ENCODE measurements around the gene FBRSL1. TPM values are rescaled to one million over a fixed set of nuclear protein-coding genes. Genes with fewer than 3 reads are reported as not detected.

FBRSL1 gene
- total RNA-seq, 1 experiment from 2014 or later = 96.1 TPM

DNA sequence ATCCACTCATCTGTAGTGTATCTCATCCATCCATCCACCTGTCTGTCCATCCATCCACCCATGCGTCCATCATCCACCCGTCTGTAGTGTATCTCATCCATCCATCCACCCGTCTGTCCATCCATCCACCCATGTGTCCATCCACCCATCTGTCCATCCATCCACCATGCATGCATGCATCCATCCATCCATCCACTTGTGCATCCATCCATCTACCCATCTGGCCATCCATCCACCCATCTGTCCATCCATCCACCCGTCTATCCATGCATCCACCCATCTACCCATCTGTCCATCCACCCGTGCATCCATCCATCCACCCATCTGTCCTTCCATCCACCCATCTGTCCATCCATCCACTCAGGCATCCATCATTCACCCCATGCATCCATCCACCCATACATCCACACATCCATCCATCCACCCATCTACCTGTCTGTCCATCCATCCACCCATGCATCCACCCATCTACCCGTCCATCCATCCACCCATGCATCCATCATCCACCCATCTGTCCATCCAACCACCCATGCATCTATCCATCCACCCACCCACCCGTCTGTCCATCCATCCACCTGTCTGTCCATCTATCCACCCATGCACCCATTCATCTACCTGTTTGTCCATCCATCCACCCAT is 28.5 kb downstream of the FBRSL1 start:
- no peak for DNase-seq
- no peaks in the 10 kb centered on the region for H3K27me3 ChIP-seq (replicated peaks; ENCODE audit: control insufficient read depth, insufficient read depth, low read length)
- Mint-ChIP-seq H3K9me3 (ENCODE audit: unreplicated experiment) (peaks cover 17% of the 10 kb centered on the region), H3K36me3 (ENCODE audit: insufficient read depth, unreplicated experiment) (peaks cover 19% of the 10 kb centered on the region), H3K4me1 (ENCODE audit: low read depth, unreplicated experiment) (peaks cover 11% of the 10 kb centered on the region), H3K4me3 (ENCODE audit: unreplicated experiment) (no peak overlapping the region), H3K27ac (ENCODE audit: unreplicated experiment) (no peak overlapping the region), H3K27me3 (ENCODE audit: insufficient read depth, unreplicated experiment) (no peaks in the 10 kb centered on the region)
- H3K36me3 ChIP-seq (ENCODE audit: control insufficient read depth, insufficient read depth, low read length) = no peaks in the 10 kb centered on the region; the same call in 1 of the 2 replicates
- peaks cover 16% of the 10 kb centered on the region for H3K4me1 ChIP-seq
- CTCF ChIA-PET = no interaction called here
- H3K9me3 ChIP-seq = peaks cover 7% of the 10 kb centered on the region; the same call in 1 of the 2 replicates
- BruUV-seq (replicated peaks) = no TSS peak
- POLR2A ChIA-PET = no interaction called here
- no peak overlapping the region for H3K4me3 ChIP-seq (ENCODE audit: low read depth, low read length)
- TF ChIP-seq, protein P1, sequence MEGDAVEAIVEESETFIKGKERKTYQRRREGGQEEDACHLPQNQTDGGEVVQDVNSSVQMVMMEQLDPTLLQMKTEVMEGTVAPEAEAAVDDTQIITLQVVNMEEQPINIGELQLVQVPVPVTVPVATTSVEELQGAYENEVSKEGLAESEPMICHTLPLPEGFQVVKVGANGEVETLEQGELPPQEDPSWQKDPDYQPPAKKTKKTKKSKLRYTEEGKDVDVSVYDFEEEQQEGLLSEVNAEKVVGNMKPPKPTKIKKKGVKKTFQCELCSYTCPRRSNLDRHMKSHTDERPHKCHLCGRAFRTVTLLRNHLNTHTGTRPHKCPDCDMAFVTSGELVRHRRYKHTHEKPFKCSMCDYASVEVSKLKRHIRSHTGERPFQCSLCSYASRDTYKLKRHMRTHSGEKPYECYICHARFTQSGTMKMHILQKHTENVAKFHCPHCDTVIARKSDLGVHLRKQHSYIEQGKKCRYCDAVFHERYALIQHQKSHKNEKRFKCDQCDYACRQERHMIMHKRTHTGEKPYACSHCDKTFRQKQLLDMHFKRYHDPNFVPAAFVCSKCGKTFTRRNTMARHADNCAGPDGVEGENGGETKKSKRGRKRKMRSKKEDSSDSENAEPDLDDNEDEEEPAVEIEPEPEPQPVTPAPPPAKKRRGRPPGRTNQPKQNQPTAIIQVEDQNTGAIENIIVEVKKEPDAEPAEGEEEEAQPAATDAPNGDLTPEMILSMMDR (IDR thresholded peaks at IDR 0.05; ENCODE audit: insufficient read depth in 1 of 2, low read depth in 1 of 2, low read length in 1 of 2, severe bottlenecking in 1 of 2, unreplicated experiment in 1 of 2) = no peak
- intact Hi-C loops (cut with micrococcal nuclease; ENCODE audit: unreplicated experiment) = no loop called here

DNA sequence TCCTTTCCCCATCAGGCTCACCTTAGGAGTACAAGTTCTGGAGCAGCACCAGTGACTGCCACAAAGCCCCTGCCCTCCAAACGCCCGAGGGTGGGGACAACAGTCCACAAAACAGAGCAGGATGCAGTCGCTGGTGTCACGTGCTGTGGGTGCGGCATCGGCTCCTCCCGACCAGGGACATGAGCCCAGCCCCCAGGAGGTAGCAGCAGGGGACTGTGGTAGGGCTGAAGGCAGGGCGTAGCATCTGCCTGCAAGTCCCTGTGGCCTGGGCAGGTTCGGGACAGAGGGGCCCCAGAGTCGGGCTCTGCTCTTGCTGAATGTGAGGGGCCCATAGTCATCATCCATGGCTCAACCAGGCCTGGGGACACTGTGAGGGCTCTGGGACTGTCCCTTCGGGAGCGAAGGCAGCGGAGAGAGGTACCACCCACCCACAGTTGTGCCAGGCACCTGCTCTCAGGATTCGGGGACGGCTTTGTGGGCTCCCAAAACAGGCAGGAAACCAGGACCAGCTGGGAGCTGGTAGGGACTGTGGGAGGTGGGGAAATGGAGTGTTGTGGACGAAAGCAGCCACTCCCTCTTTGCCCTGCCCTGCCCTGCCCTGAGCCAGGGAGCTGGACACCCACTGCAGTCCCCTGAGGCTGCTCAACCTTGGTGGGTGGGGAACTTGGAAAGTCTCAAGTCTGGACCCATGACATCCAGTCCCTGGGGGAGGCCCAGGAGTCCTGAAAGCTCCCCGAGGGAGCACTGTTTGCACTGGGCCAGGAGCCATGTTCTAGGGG is 30.7 kb downstream of the FBRSL1 start:
- Mint-ChIP-seq H3K36me3 (ENCODE audit: insufficient read depth, unreplicated experiment) (peaks cover 23% of the 10 kb centered on the region), H3K4me1 (ENCODE audit: low read depth, unreplicated experiment) (peaks cover 16% of the 10 kb centered on the region), H3K27ac (ENCODE audit: unreplicated experiment) (no peak overlapping the region), H3K4me3 (ENCODE audit: unreplicated experiment) (no peak overlapping the region), H3K27me3 (ENCODE audit: insufficient read depth, unreplicated experiment) (no peaks in the 10 kb centered on the region), H3K9me3 (ENCODE audit: unreplicated experiment) (peaks cover 17% of the 10 kb centered on the region)
- no peak for DNase-seq
- H3K27me3 ChIP-seq (replicated peaks; ENCODE audit: control insufficient read depth, insufficient read depth, low read length) = no peaks in the 10 kb centered on the region
- POLR2A ChIA-PET = no interaction called here
- peaks cover 28% of the 10 kb centered on the region for H3K4me1 ChIP-seq
- CTCF ChIA-PET = interaction anchor here (0.8 kb wide), 1 partner anchor 107 kb away, joined by 4 read pairs; no protein-coding TSS in a partner anchor
- TF ChIP-seq, protein P1 (IDR thresholded peaks at IDR 0.05; ENCODE audit: insufficient read depth in 1 of 2, low read depth in 1 of 2, low read length in 1 of 2, severe bottlenecking in 1 of 2, unreplicated experiment in 1 of 2) = no peak
- no TSS peak for BruUV-seq (replicated peaks)
- no peak overlapping the region for H3K4me3 ChIP-seq (ENCODE audit: low read depth, low read length)
- no peaks in the 10 kb centered on the region; the same call in 1 of the 2 replicates for H3K36me3 ChIP-seq (ENCODE audit: control insufficient read depth, insufficient read depth, low read length)
- peaks cover 7% of the 10 kb centered on the region; the same call in 1 of the 2 replicates for H3K9me3 ChIP-seq
- intact Hi-C loops (cut with micrococcal nuclease; ENCODE audit: unreplicated experiment) = loop anchor here (5.0 kb wide), 1 partner anchor 88 kb away; no protein-coding TSS in a partner anchor

DNA sequence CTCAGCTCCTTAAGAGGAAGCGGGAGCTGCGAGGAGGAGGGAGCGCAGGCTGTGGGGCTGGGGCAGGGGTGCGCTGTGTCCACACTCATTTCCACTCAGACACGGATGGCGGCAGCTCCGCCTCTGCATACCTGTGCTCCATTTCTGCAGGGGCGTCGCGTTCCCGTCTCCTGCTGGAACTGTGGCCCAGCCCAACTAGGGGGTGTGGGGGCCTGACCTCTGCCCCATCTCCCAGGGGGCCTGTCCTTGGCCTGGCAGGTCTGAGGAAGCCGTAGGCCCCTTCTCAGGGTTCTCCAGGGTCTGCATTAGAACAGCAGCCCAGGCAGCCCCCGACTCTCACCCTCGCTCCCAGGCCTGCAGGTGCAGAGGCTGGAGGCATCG is 31.2 kb downstream of the FBRSL1 start:
- TF ChIP-seq, protein P1 (IDR thresholded peaks at IDR 0.05; ENCODE audit: insufficient read depth in 1 of 2, low read depth in 1 of 2, low read length in 1 of 2, severe bottlenecking in 1 of 2, unreplicated experiment in 1 of 2) = no peak
- H3K36me3 ChIP-seq (ENCODE audit: control insufficient read depth, insufficient read depth, low read length) = no peaks in the 10 kb centered on the region; the same call in 1 of the 2 replicates
- H3K9me3 ChIP-seq = peaks cover 7% of the 10 kb centered on the region; the same call in 1 of the 2 replicates
- intact Hi-C loops (cut with micrococcal nuclease; ENCODE audit: unreplicated experiment) = loop anchor here (5.0 kb wide), 1 partner anchor 89 kb away; no protein-coding TSS in a partner anchor
- DNase-seq = no peak
- H3K4me1 ChIP-seq = peaks cover 28% of the 10 kb centered on the region
- BruUV-seq (replicated peaks) = no TSS peak
- Mint-ChIP-seq H3K27ac (ENCODE audit: unreplicated experiment) (no peak overlapping the region), H3K4me1 (ENCODE audit: low read depth, unreplicated experiment) (peaks cover 16% of the 10 kb centered on the region), H3K36me3 (ENCODE audit: insufficient read depth, unreplicated experiment) (peaks cover 23% of the 10 kb centered on the region), H3K9me3 (ENCODE audit: unreplicated experiment) (peaks cover 17% of the 10 kb centered on the region), H3K27me3 (ENCODE audit: insufficient read depth, unreplicated experiment) (no peaks in the 10 kb centered on the region), H3K4me3 (ENCODE audit: unreplicated experiment) (no peak overlapping the region)
- no peaks in the 10 kb centered on the region for H3K27me3 ChIP-seq (replicated peaks; ENCODE audit: control insufficient read depth, insufficient read depth, low read length)
- ChIA-PET CTCF (interaction anchor here (0.8 kb wide), 1 partner anchor 107 kb away, joined by 4 read pairs; no protein-coding TSS in a partner anchor), POLR2A (no interaction called here)
- no peak overlapping the region for H3K4me3 ChIP-seq (ENCODE audit: low read depth, low read length)

Data from Caco-2 (cell line).